Activated naive CD4-positive, alpha-beta T cell treated with anti-CD3 and anti-CD28 coated beads, Interleukin-2, amount 50 U/mL, for 72 hours (primary cell): ENCODE results near the gene BEND5. TPM values are rescaled to one million over a fixed set of nuclear protein-coding genes. Genes with fewer than 3 reads are reported as not detected.
A peak's percentile ranks its signal among the peaks of the same experiment; 100 is the strongest.

Experiments used
- ATAC-seq, 2 donors: fragments of 150-1000 bp; cut with Tn5 transposase; 2 replicates each; pipeline ENCODE4 v1.10.0; 2021; ENCODE audit warnings: mild to moderate bottlenecking in 2 of 2, moderate library complexity in 2 of 2
- DNase-seq, 2 donors: peaks; one replicate each; pipeline ENCODE4 v3.0.0; 2021 to 2022; ENCODE audit warnings: low spot score in 2 of 2
- H3K27ac Mint-ChIP-seq, 2 donors: one replicate each; pipeline ENCODE4 v1.8.0; 2022; ENCODE audit warnings: mild to moderate bottlenecking in 2 of 2, mixed read lengths in 2 of 2
- H3K36me3 Mint-ChIP-seq, 2 donors: one replicate each; pipeline ENCODE4 v1.8.0; 2022; ENCODE audit warnings: mixed read lengths in 2 of 2
- H3K9me3 Mint-ChIP-seq, 2 donors: one replicate each; pipeline ENCODE4 v1.8.0; 2022; ENCODE audit warnings: mixed read lengths in 2 of 2
- total RNA-seq, 2 donors: library from RNA; stranded (reverse); gene quantifications; one replicate each; pipeline ENCODE4 v1.2.3, GENCODE V29; 2022

BEND5 gene
- total RNA-seq, 2 donors from 2014 or later, result 0.73 to 51.0 TPM

DNA sequence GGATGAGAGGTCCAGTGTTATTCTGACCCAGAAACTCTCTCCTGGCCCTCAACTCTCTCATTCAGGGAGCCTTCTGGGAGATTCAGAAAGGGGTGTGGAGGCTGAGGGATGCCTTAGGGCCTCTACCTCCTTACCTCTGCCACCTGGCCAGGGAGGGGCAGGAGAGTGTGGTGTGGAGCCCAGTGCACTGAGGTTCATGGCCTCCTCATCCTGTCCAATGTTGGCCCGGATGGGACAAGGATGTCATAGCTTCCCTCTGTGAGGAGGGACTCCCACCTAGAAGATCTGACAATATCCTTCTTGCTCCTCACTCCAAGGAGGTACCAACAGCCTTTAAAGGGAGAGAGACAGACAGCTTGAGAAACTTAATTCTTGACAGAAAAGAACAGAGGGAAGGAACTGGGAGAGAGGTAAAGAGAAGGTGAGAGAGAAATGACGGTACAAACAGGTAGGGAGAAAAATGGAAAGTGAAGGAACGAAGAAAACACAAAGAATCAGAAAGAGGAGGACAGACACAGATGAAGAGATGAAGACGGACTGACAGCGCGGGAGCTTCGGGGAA is 779 bp downstream of the BEND5 start:
- peak in 1 of 2 donors; percentile 15 for ATAC-seq
- no peaks in the 10 kb centered on the region for H3K9me3 Mint-ChIP-seq
- no peak for DNase-seq

GRCh38 chr1:48773133-48773532 is 3.6 kb downstream of the BEND5 start:
- DNase-seq, result no peak
- ATAC-seq, result peak; percentile 42 to 61
- H3K27ac Mint-ChIP-seq, result peak overlapping the region; percentile 39 to 83
- peaks cover 12 to 69% of the 10 kb centered on the region in 2 donors for H3K36me3 Mint-ChIP-seq
- no peaks in the 10 kb centered on the region for H3K9me3 Mint-ChIP-seq

More for the DNA sequence above, 779 bp downstream of the BEND5 start:
- H3K36me3 Mint-ChIP-seq, result peaks cover 12 to 46% of the 10 kb centered on the region in 2 donors
- H3K27ac Mint-ChIP-seq, result peak overlapping the region; percentile 83 to 87

DNA sequence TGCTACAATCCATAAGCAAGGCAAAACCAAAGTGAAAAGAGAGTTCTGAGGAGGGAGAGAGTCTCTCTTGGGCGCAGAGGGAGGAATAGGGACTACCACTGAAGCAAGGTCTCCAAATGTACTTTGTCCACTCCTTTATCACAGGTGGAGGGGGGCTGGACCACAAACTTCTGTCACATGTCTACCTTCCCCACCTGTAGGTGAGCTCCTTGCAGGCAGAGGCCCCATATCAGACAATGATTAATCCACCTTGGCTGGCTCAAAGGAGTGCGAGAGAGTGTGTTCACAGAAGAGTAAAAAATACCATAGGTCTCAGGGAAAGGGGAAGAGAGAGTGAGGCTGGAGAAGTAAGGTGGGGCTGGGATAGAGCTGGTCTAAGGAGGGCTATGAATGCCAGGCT is 4.5 kb downstream of the BEND5 start:
- H3K36me3 Mint-ChIP-seq, result peaks cover 12 to 74% of the 10 kb centered on the region in 2 donors
- no peak overlapping the region for H3K27ac Mint-ChIP-seq
- no peaks in the 10 kb centered on the region for H3K9me3 Mint-ChIP-seq
- DNase-seq (no peak), ATAC-seq (no peak)

DNA sequence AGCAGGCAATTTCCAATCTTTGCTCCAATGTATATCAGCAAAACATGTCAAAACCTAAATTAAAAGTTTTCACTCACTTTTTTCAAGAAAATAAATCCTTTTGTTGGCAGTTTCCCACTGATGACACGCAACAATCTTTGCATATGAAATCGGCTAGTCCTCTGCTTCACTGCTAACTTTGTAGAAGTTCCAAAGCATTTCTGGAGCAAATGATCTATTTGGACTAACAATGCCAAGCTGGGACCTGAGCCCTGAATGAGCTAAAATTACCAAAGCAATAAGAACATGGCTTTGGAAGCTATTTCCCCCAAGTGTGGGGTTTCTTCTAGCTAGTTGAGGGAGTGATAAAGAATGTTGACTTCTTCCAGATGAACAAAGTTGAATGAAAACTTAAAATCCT is 5.1 kb downstream of the BEND5 start:
- ATAC-seq, result no peak
- H3K9me3 Mint-ChIP-seq, result no peaks in the 10 kb centered on the region
- no peak overlapping the region for H3K27ac Mint-ChIP-seq
- no peak for DNase-seq
- H3K36me3 Mint-ChIP-seq, result peaks cover 12 to 76% of the 10 kb centered on the region in 2 donors

DNA sequence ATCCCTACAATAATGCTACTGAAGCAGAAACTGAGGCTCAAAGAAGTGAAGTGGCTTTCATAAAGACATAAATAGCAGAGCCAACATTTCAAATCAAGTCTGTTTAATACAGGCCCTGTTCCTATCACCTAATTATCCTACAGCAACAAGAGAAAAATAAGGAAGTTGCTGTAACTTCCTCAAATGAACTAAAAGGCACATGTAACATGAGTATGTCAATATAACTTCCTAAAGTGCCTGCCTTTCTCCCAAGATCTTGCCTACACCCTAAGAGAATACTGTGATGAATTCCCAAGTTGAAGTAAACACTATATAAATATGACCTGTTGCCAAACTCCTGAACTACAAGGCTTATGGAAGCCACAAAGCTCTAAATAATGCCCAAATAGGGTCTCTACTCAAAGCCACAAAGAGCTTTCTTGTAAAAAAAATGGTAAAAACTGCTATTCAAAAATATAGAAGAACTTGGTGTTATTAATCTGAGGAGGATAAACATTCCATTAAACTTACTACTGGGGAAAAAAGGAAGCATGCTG is 8.6 kb downstream of the BEND5 start:
- Mint-ChIP-seq H3K9me3 (no peaks in the 10 kb centered on the region), H3K36me3 (peaks cover 6 to 70% of the 10 kb centered on the region in 2 donors), H3K27ac (no peak overlapping the region)
- no peak for ATAC-seq
- no peak for DNase-seq

- ATAC-seq (no peak), DNase-seq (no peak)
- peaks cover 6 to 59% of the 10 kb centered on the region in 2 donors for H3K36me3 Mint-ChIP-seq
- no peak overlapping the region for H3K27ac Mint-ChIP-seq
- no peaks in the 10 kb centered on the region for H3K9me3 Mint-ChIP-seq
Measured at GRCh38 chr1:48765335-48765734, 11.4 kb downstream of the BEND5 start.

DNA sequence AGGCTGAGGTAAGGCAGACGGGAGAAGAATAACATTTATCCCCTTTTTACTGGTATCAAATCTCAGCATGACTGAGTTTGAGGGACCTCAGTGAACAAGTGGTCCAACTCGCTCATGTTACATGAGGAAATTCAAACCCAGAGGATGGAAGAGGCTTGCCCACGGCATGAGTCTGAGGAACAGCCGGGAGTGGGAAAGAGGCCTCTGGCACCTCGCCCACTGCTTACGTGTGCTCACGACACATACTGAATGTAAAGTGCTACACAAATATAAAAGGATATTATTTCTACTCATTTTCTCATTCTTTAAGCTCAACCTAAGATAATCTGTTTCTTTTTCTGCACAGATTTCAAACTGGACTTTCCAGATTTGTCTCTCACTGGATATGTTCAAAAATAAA is 14.7 kb downstream of the BEND5 start:
- ATAC-seq, result no peak
- Mint-ChIP-seq H3K27ac (no peak overlapping the region), H3K9me3 (no peaks in the 10 kb centered on the region), H3K36me3 (peaks cover 16 to 58% of the 10 kb centered on the region in 2 donors)
- no peak for DNase-seq

DNA sequence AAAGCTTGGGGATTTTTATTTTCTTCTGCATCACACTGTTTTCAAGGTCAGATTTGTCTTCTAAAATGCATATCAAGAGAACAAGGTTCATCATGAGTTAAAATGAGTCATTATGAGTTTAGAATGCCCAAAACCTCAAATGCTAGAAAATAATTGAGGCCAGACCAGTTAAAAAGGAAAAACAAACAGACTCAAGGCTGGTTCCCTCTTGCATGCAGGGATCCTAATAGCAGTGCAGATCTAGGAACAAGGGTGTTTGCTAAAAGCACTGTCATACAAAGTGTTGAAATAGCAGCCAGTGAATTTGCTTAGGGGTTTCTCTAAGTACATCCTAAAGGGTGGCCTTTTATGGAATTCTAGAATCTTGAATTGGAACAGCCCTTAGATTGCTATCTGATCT is 15.3 kb downstream of the BEND5 start:
- ATAC-seq (no peak), DNase-seq (no peak)
- H3K27ac Mint-ChIP-seq, result no peak overlapping the region
- H3K9me3 Mint-ChIP-seq, result no peaks in the 10 kb centered on the region
- H3K36me3 Mint-ChIP-seq, result peaks cover 16 to 57% of the 10 kb centered on the region in 2 donors

GRCh38 chr1:48760857-48761256 is 15.8 kb downstream of the BEND5 start:
- no peak overlapping the region for H3K27ac Mint-ChIP-seq
- H3K36me3 Mint-ChIP-seq, result peaks cover 16 to 57% of the 10 kb centered on the region in 2 donors
- no peaks in the 10 kb centered on the region for H3K9me3 Mint-ChIP-seq
- ATAC-seq (no peak), DNase-seq (no peak)

DNA sequence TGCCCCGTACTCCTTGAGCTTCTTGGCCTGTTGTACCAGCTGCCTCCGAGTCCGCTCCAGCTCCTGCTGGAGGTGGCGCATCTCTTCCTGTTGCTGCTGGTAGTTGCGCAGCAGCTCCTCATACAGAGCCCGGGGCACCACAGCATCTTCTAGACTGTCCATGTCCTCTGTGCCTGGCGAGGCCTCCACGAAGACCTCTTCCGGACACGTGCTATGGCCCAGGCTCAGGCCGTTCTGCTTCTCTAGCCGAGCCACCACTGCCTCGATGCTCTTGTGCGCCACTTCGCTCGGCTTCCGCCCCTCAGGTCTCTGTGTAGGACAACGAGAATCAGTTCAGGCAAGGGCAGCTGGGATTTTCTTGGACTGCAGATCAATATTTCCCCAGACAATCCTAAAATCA is 17.7 kb downstream of the BEND5 start:
- H3K36me3 Mint-ChIP-seq, result peaks cover 16 to 64% of the 10 kb centered on the region in 2 donors
- H3K9me3 Mint-ChIP-seq, result no peaks in the 10 kb centered on the region
- H3K27ac Mint-ChIP-seq, result no peak overlapping the region
- no peak for ATAC-seq
- no peak for DNase-seq

DNA sequence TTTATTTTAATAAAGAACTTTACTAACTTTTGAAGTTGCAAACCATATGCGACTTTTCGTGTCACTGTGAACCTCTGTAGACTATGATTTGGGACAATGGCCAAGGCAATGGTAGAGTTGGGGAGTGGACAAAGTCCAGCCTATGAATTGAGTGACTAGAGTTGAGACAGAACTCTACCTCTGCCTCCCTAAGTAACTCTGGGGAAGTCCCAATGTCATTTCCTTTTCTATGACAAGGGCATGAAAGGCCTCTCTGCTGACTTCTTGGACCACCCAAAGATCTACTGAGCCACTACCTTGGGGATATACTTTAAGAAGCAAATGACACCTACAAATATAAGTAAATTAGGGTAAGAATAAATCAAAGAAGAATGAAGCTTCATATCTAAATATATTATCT is 19.3 kb downstream of the BEND5 start:
- Mint-ChIP-seq H3K27ac (no peak overlapping the region), H3K36me3 (peaks cover 16 to 64% of the 10 kb centered on the region in 2 donors), H3K9me3 (no peaks in the 10 kb centered on the region)
- DNase-seq (no peak), ATAC-seq (no peak)

- peak in 1 of 2 donors; percentile 52 for ATAC-seq
- H3K27ac Mint-ChIP-seq, result no peak overlapping the region
- no peaks in the 10 kb centered on the region for H3K9me3 Mint-ChIP-seq
- peaks cover 16 to 61% of the 10 kb centered on the region in 2 donors for H3K36me3 Mint-ChIP-seq
- DNase-seq, result no peak
Measured at GRCh38 chr1:48756683-48757316, 19.9 kb downstream of the BEND5 start.

DNA sequence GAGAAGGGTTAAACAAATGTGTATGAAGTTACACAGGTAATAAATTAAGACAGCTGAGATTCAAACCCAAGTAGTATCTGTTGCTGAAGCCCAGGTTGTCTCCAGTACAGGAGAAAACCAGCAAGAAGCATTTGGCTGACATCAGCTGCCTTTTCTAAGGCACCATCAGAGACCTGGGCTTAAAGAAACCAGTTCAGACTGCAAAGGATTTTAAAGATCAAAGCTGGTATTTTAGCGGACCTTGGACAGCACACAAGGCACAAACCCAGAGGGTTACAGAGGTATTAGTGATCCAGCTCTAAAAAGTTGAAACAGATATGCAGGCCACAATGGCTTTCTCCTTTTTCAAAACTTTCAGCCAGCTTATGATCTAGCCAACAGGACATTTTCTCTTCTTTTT is 23.4 kb downstream of the BEND5 start:
- no peak for ATAC-seq
- DNase-seq, result no peak
- Mint-ChIP-seq H3K36me3 (peaks cover 4 to 37% of the 10 kb centered on the region in 2 donors), H3K9me3 (no peaks in the 10 kb centered on the region), H3K27ac (no peak overlapping the region)

DNA sequence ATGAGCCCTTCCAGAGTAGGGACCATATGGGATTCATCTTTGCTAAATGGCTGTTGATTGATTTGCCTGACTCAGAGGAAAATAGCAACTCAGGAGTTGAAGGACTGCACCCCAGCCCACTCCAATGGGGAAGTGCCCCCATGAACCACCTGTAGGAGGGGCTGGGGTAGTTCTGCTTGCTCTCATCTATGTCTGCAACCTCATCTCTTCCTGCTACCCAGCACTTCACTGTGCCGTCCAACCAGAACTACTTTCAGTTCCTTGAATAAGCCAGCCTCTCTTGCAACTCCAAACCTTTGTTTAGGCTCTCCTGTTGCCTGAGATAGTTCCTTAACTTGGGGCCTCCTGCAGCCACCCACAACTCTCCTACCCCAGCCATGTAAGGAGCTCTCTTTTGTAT is 26.6 kb downstream of the BEND5 start:
- H3K9me3 Mint-ChIP-seq, result no peaks in the 10 kb centered on the region
- peak overlapping the region in 1 of 2 donors; percentile 52 for H3K27ac Mint-ChIP-seq
- peaks cover 0 to 29% of the 10 kb centered on the region in 2 donors for H3K36me3 Mint-ChIP-seq
- no peak for ATAC-seq
- no peak for DNase-seq

DNA sequence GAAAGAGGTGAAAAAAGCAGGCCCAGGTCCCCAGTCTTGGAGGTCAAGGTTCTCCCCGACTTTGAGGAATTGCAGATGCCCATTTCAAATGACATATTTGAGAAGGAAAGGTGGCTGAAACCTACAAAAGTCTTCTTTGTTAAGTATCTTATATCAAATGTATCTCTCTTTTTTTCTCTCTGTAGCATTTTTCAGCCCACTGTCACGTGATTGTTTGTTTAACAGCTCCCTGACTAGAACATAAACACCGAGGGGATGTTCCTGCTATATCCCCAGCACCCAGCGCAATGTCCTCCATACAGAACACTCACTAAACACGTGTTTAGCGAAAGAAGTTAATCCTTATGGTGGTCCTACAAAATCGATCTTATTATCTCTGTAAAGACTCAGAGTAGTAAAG is 27.6 kb downstream of the BEND5 start:
- ATAC-seq (no peak), DNase-seq (no peak)
- Mint-ChIP-seq H3K27ac (no peak overlapping the region), H3K36me3 (peaks cover 0 to 29% of the 10 kb centered on the region in 2 donors), H3K9me3 (no peaks in the 10 kb centered on the region)

- DNase-seq (no peak), ATAC-seq (no peak)
- no peak overlapping the region for H3K27ac Mint-ChIP-seq
- H3K36me3 Mint-ChIP-seq, result peaks cover 0 to 23% of the 10 kb centered on the region in 2 donors
- H3K9me3 Mint-ChIP-seq, result no peaks in the 10 kb centered on the region
Measured at GRCh38 chr1:48746906-48747305, 29.8 kb downstream of the BEND5 start.

GRCh38 chr1:48744032-48744431 is 32.7 kb downstream of the BEND5 start:
- Mint-ChIP-seq H3K9me3 (no peaks in the 10 kb centered on the region), H3K27ac (no peak overlapping the region), H3K36me3 (peaks cover 0 to 30% of the 10 kb centered on the region in 2 donors)
- ATAC-seq (peak in 1 of 2 donors; percentile 70), DNase-seq (no peak)

GRCh38 chr1:48743480-48743879 is 33.2 kb downstream of the BEND5 start:
- Mint-ChIP-seq H3K36me3 (peaks cover 0 to 34% of the 10 kb centered on the region in 2 donors), H3K27ac (no peak overlapping the region), H3K9me3 (no peaks in the 10 kb centered on the region)
- DNase-seq (no peak), ATAC-seq (peak in 1 of 2 donors; percentile 53)
